ENCODE measurements around the gene FMN1. TPM values are rescaled to one million over a fixed set of nuclear protein-coding genes. Genes with fewer than 3 reads are reported as not detected.

The FMN1 gene
- total and polyA plus RNA-seq, 2 of the 8 experiments (the other 6 are each of a cell fraction or from before 2014, with no cell fraction given), result 0.27 to 3.7 TPM

DNA sequence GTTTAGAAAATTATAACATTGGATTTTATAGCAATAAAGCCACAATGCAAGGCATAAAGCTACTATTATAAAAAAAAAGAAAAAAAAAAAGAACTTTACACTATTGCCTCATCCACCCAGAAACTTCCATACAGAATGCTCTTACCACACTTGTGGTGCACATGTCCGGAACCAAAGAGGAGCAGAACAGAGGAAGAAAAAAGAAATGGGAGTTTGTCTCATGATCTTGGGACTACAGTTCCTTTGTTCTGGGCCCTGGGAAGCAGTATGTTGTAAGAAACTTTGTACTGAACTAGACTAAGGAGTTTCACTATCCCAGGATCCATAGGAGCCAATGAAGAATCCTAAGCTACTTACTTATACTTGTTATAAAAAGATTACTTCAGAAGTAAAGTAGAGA is 36.1 kb downstream of the FMN1 start:
- Histone ChIP-seq H3K23me2 (ENCODE audit: low read depth, low read length) (no peaks in the 10 kb centered on the region), H3K27ac (ENCODE audit: low read depth, low read length) (no peak overlapping the region), H3K56ac (replicated peaks; ENCODE audit: insufficient read length, low read depth, low read length) (no peak overlapping the region), H4K20me1 (replicated peaks in 1 of 2; ENCODE audit: control insufficient read depth in 1 of 2, insufficient read depth in 2 of 2, low read length in 2 of 2) (no peaks in the 10 kb centered on the region), H2AK5ac (ENCODE audit: low read depth, low read length) (no peak overlapping the region), H3K27me3 (replicated peaks in 1 of 4; ENCODE audit: control insufficient read depth in 3 of 4, extremely low read depth in 1 of 4, insufficient read depth in 3 of 4, low read length in 3 of 4) (no peaks in the 10 kb centered on the region), H2BK15ac (ENCODE audit: low read length) (no peak overlapping the region), H3K23ac (ENCODE audit: insufficient read length) (no peak overlapping the region), H2BK12ac (ENCODE audit: low read depth, low read length) (no peak overlapping the region), H3K79me2 (ENCODE audit: control insufficient read depth in 1 of 2, insufficient read depth in 2 of 2, low read length in 2 of 2) (no peaks in the 10 kb centered on the region), H3K36me3 (ENCODE audit: control insufficient read depth in 2 of 4, insufficient read depth in 4 of 4, low read length in 3 of 4) (no peaks in the 10 kb centered on the region), H3K4me1 (replicated peaks in 1 of 4; ENCODE audit: control insufficient read depth in 3 of 4, insufficient read depth in 4 of 4, low read length in 3 of 4) (no peaks in the 10 kb centered on the region), H4K91ac (replicated peaks; ENCODE audit: insufficient read length, low read length) (no peak overlapping the region), H3K4ac (replicated peaks; ENCODE audit: insufficient read length, low read depth, low read length) (no peak overlapping the region), H2BK20ac (ENCODE audit: low read length) (no peak overlapping the region), H3K4me3 (ENCODE audit: extremely low read depth in 1 of 4, insufficient read depth in 2 of 4, low read depth in 3 of 4, low read length in 4 of 4) (no peak overlapping the region), H4K8ac (ENCODE audit: extremely low read depth, insufficient read depth, low read length) (no peak overlapping the region), H3K4me2 (ENCODE audit: insufficient read depth in 1 of 2, low read depth in 2 of 2, low read length in 2 of 2) (no peak overlapping the region), H4K5ac (ENCODE audit: insufficient read length, low read depth, low read length) (no peak overlapping the region), H3K18ac (ENCODE audit: extremely low read depth, low read length) (no peak overlapping the region), H2BK120ac (replicated peaks; ENCODE audit: low read depth, low read length) (no peak overlapping the region), H3K9ac (replicated peaks in 1 of 4; ENCODE audit: extremely low read depth in 1 of 4, low read depth in 3 of 4, low read length in 3 of 4) (no peak overlapping the region), H3K79me1 (ENCODE audit: low read depth, low read length) (no peaks in the 10 kb centered on the region), H2AFZ (ENCODE audit: low read length) (no peak overlapping the region), H3K14ac (ENCODE audit: insufficient read length) (no peak overlapping the region), H2BK5ac (ENCODE audit: low read depth, low read length) (no peak overlapping the region), H3K9me3 (ENCODE audit: insufficient read depth in 2 of 2, low read depth in 1 of 2, low read length in 1 of 2) (no peaks in the 10 kb centered on the region)
- TF ChIP-seq, protein P1, sequence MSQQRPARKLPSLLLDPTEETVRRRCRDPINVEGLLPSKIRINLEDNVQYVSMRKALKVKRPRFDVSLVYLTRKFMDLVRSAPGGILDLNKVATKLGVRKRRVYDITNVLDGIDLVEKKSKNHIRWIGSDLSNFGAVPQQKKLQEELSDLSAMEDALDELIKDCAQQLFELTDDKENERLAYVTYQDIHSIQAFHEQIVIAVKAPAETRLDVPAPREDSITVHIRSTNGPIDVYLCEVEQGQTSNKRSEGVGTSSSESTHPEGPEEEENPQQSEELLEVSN (IDR thresholded peaks at IDR 0.05), result no peak
- no peak for TF ChIP-seq NRF1 (IDR thresholded peaks at IDR 0.05; ENCODE audit: low read depth, low read length)
- no peak for TF ChIP-seq SUZ12 (IDR thresholded peaks at IDR 0.05; ENCODE audit: low read length)
- TF ChIP-seq POU5F1 (IDR thresholded peaks at IDR 0.05; ENCODE audit: low read depth, low read length), result no peak
- 92% methylated on average over 1 of the region's 1 CpG; no CpG with 5 or more reads in 1 of the 2 experiments for WGBS, 2 experiments (ENCODE audit: extremely low coverage in 1 of 2, insufficient coverage in 1 of 2, insufficient read length in 1 of 2, insufficient replicate concordance in 2 of 2, low coverage in 1 of 2, low lambda C conversion rate in 2 of 2, missing lambda C conversion rate in 1 of 2)
- ChIA-PET POLR2A (ENCODE audit: partially characterized antibody) (no interaction called here), CTCF (ENCODE audit: partially characterized antibody) (interaction anchor here (0.6 to 1.4 kb wide), 2 partner anchors 26 to 435 kb away, joined by 3 to 4 read pairs; no protein-coding TSS in a partner anchor)
- FAIRE-seq (no peak), DNase-seq (ENCODE audit: low read depth in 1 of 2, low spot score in 2 of 2) (no peak)
